ENCODE data around the gene ZNF683. TPM values are rescaled to one million over a fixed set of nuclear protein-coding genes. Genes with fewer than 3 reads are reported as not detected.

The ZNF683 gene
- total RNA-seq, 1 donor from 2014 or later = not detected

DNA sequence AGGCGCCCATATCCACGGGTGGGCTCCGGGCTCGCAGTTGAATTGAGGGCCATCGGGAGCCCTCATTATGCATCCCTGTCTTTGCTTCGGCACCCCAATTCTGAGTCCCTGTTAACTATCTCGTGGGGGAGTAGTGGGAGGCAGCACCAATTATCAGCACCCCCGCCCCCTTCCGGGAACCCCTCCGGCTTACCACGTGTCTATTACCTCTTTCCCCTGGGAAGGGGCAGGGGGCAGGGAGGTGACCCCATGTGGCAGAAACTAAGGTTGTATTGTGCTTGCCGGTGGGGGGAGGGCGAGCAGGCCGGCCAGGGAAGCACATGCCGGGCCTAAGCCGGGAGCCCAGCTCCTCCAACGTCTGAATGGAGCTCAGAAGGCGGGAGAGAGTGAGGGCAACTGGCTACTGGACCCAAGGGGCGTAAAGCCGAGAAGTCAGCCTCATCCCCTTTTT is 39.1 kb upstream of the ZNF683 start:
- H3K4me3 ChIP-seq (ENCODE audit: low read depth, low read length) = no peak overlapping the region
- peaks cover 43% of the 10 kb centered on the region for H3K27me3 ChIP-seq (ENCODE audit: control insufficient read depth, insufficient read depth, low read length)
- FAIRE-seq = no peak
- H3K36me3 ChIP-seq (ENCODE audit: control insufficient read depth, insufficient read depth, low read length) = no peaks in the 10 kb centered on the region
- no peak for DNase-seq (ENCODE audit: low read depth)
- TF ChIP-seq CTCF (IDR thresholded peaks at IDR 0.05; ENCODE audit: insufficient read depth, low read length, severe bottlenecking) = no peak

- FAIRE-seq (no peak), DNase-seq (ENCODE audit: low read depth) (no peak)
- peaks cover 41% of the 10 kb centered on the region for H3K27me3 ChIP-seq (ENCODE audit: control insufficient read depth, insufficient read depth, low read length)
- H3K4me3 ChIP-seq (ENCODE audit: low read depth, low read length) = no peak within 1 kb of the TSS
- no peaks in the 10 kb centered on the region for H3K36me3 ChIP-seq (ENCODE audit: control insufficient read depth, insufficient read depth, low read length)
- TF ChIP-seq CTCF (IDR thresholded peaks at IDR 0.05; ENCODE audit: insufficient read depth, low read length, severe bottlenecking) = no peak
Observed at GRCh38 chr1:26410706-26411623, 38.4 kb upstream of the ZNF683 start, which contains the start of gene LIN28A. Gene LIN28A (plus strand): TSS chr1:26410817. CDS start chr1:26410892, 75 bp downstream.

- Histone ChIP-seq H3K4me3 (ENCODE audit: low read depth, low read length) (no peak overlapping the region), H3K27me3 (ENCODE audit: control insufficient read depth, insufficient read depth, low read length) (peaks cover 34% of the 10 kb centered on the region), H3K36me3 (ENCODE audit: control insufficient read depth, insufficient read depth, low read length) (no peaks in the 10 kb centered on the region)
- no peak for TF ChIP-seq CTCF (IDR thresholded peaks at IDR 0.05; ENCODE audit: insufficient read depth, low read length, severe bottlenecking)
- no peak for DNase-seq (ENCODE audit: low read depth)
- no peak for FAIRE-seq
Observed at GRCh38 chr1:26409191-26409807, 36.7 kb upstream of the ZNF683 start.

GRCh38 chr1:26408604-26409003 is 36.1 kb upstream of the ZNF683 start:
- FAIRE-seq = no peak
- peak; percentile 50 for DNase-seq (ENCODE audit: low read depth)
- H3K4me3 ChIP-seq (ENCODE audit: low read depth, low read length) = no peak overlapping the region
- peaks cover 34% of the 10 kb centered on the region for H3K27me3 ChIP-seq (ENCODE audit: control insufficient read depth, insufficient read depth, low read length)
- H3K36me3 ChIP-seq (ENCODE audit: control insufficient read depth, insufficient read depth, low read length) = no peaks in the 10 kb centered on the region
- TF ChIP-seq CTCF (IDR thresholded peaks at IDR 0.05; ENCODE audit: insufficient read depth, low read length, severe bottlenecking) = no peak

- DNase-seq (ENCODE audit: low read depth) = peak; percentile 25
- Histone ChIP-seq H3K36me3 (ENCODE audit: control insufficient read depth, insufficient read depth, low read length) (no peaks in the 10 kb centered on the region), H3K27me3 (ENCODE audit: control insufficient read depth, insufficient read depth, low read length) (peaks cover 8% of the 10 kb centered on the region), H3K4me3 (ENCODE audit: low read depth, low read length) (no peak overlapping the region)
- no peak for TF ChIP-seq CTCF (IDR thresholded peaks at IDR 0.05; ENCODE audit: insufficient read depth, low read length, severe bottlenecking)
- no peak for FAIRE-seq
Observed at GRCh38 chr1:26405281-26405915, 32.8 kb upstream of the ZNF683 start.

All from bronchial epithelial cell (primary cell).